GM19452 (cell line): ENCODE measurements around the gene PMPCB.
"Not testable (repeated sequence)": the region's sequence is repeated elsewhere in the genome, so short reads cannot be mapped to it uniquely, and the experiment has no call there.

ENCODE experiments used
- ATAC-seq: cut with Tn5 transposase; IDR thresholded peaks from one replicate; pipeline ENCODE4 v1.9.1; 2021; ENCODE audit not compliant: unreplicated experiment

Gene PMPCB, protein sequence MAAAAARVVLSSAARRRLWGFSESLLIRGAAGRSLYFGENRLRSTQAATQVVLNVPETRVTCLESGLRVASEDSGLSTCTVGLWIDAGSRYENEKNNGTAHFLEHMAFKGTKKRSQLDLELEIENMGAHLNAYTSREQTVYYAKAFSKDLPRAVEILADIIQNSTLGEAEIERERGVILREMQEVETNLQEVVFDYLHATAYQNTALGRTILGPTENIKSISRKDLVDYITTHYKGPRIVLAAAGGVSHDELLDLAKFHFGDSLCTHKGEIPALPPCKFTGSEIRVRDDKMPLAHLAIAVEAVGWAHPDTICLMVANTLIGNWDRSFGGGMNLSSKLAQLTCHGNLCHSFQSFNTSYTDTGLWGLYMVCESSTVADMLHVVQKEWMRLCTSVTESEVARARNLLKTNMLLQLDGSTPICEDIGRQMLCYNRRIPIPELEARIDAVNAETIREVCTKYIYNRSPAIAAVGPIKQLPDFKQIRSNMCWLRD

DNA sequence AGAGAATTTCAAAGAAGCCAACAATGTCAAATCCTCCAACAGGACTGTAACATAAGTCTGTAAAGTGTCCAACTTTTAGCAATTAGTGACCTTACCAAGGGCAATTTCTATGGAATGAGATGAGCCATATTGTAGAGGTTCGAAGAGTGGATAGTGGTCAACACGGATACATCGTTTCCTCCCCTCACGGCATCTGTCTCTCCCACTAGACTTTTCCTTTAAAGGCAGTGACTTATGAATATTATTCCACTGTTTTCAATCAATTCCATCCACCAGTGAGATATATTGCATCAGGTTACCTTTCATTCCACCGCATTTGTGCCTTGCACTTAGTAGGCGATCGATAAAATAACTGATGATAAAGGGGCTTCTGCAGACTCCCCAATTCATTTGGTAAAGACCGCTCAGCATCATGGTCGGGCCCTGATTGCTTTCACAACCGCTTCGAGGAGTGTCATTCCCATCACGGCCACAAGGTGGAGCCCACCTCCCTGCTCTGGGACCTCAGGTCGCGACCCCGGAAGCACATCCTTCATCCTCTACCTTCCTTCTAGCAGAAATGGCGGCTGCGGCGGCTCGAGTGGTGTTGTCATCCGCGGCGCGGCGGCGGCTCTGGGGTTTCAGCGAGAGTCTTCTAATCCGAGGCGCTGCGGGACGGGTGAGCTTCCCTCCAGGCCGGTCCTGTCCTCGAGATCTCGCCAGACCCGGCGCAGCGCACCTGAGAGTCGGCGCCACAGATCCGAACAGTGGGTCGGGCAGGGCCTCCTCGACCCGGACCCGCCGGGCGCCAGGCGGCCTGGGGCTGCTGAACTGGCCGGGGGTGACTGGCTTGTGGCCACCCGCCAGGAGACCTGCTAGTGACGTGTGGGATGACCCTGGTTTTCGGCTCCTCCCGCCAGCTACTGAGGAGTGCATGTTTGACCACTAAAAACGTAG is at the start of gene PMPCB:
Gene PMPCB, plus strand, starts transcription at position 535 of the 936 bp plus-strand sequence. Its CDS starts 25 bp downstream, at position 560.
- ATAC-seq, result peak; percentile 96

DNA sequence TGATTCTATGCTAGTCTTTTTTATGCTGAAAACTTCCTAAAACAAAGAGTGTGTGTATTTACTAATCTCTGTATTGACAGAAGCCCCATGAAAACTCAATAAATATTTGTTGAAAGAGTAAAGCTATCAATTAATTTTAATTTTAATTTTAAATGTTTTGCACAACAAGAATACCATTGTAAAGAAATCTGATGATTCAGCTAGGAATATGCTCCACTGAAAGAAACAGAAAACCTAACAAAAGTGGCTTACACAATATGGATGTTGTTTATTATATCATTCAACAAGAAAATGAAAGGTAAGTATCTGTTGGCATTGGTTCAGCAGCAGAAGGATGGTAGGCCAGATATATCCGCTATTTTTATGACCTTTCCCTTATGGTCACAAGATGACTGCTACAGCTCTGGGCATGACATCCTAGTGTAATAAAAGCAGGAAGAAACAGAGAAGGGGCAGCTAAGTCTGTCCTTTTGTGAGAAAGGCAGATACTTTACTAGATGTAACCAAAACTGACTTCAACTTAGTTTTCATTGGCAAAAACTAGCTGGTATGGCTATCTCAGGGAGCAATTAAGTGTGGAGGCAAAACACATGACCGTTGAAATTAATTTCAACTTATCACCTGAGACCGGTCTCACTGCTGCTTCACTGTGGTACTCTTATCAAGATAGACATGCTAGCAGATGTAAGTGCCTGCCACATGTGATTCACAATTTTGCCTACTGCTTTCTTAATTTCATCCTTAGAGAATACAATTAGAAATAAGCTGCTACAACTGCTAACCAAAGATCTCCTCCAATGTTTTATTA is 43.3 kb upstream of the PMPCB start:
- not testable (repeated sequence) for ATAC-seq

DNA sequence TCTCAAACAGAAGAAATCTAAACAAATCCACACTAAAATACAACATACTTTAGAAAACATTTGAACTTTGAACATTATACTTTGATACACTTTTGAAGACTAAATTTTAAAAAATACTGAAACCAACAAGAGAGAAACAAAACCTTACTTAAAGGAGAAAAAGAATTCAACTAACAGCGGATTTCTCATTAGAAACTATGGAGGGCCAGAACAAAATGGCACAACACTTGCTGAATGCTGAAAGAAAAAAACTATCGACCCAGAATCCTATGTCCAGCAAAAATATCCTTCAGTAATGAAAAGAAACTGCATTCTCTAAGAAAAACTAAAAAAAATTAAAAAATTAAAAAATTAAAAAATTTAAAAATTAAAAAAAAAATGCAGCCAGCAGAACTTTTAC is 33.2 kb upstream of the PMPCB start:
- not testable (repeated sequence) for ATAC-seq

DNA sequence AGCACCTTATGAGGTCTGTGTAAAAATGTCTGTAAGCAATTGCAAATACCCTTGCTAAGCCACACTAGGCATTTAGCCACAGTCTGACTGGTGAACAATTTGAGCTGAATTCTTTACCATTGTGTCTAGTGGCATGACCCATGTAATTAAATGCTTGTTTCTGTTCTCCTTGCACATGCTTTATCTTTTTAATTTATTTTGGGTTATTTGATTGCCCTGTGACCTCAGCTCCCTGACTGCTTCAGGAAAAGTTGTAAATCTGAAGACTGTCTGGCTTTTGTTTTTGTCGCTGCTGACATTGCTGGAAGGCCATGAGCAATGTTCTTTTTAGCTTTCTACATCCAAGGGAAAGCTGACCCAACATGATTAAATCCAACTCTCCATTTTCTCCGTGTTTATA is 31.0 kb upstream of the PMPCB start:
- ATAC-seq, result not testable (repeated sequence)

DNA sequence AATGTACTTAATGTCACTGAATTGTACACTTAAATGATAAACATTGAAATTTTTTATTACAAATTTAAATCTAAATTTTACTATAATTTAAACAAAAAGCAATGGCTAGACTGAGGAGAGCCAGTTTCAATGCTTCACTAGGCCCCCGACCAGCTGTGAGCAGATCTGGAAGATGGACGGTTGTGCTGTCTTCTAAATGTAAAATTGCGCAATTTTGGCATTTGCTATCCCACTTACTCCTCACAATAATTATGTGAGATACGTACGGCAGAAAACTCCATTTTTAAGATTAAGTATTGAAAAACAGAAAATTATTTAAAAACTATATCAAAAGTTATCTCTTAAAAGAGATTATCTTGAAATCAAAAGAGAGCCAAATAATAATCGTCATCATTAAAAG is 23.9 kb upstream of the PMPCB start:
- not testable (repeated sequence) for ATAC-seq

DNA sequence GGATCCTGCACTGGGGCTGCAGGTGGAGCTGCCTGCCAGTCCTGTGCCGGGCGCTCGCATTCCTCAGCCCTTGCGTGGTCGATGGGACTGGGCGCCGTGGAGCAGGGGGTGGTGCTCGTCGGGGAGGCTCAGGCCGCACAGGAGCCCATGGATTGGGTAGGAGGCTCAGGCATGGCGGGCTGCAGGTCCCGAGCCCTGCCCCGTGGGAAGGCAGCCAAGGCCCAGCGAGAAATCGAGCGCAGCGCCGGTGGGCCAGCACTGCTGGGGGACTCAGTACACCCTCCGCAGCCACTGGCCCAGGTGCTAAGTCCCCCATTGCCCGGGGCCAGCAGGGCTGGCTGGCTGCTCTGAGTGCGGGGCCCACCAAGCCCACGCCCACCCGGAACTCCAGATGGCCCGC is 22.4 kb upstream of the PMPCB start:
- ATAC-seq, result not testable (repeated sequence)

DNA sequence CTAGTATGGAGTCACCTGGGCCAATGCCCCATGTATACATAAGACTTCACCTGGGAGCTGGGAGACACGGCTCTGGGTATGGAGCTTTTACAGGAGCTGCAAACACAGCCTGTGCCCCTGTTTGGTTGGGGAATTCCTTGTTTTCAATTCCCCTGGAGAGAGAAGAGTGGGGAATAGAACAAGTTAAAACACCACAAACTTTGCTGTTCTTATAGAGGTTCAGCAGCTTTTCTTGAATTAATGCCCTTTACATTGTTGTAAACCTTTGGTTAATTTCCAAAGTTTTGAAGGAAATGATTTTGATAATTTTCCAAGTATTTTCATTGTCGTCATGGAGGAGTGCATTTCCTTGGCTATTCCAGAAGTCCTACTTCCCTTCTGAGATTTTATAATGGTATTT is 19.0 kb upstream of the PMPCB start:
- not testable (repeated sequence) for ATAC-seq

DNA sequence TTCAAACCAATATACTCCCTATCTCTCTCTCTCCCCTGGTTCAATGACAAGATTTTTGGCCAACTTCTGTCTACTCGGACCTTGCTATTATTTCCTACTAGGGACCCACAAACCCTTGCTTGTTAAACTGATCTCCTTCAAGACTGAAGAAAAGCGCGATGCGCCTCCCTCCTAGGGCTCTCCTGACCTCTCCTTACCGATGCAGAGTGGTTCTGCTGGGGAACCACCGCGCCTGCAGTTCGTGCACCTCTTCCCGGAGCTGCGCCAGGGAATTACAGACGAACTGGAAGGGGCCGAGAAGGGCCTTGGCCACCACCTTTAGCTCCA is 17.6 kb upstream of the PMPCB start:
- peak; percentile 46 for ATAC-seq

DNA sequence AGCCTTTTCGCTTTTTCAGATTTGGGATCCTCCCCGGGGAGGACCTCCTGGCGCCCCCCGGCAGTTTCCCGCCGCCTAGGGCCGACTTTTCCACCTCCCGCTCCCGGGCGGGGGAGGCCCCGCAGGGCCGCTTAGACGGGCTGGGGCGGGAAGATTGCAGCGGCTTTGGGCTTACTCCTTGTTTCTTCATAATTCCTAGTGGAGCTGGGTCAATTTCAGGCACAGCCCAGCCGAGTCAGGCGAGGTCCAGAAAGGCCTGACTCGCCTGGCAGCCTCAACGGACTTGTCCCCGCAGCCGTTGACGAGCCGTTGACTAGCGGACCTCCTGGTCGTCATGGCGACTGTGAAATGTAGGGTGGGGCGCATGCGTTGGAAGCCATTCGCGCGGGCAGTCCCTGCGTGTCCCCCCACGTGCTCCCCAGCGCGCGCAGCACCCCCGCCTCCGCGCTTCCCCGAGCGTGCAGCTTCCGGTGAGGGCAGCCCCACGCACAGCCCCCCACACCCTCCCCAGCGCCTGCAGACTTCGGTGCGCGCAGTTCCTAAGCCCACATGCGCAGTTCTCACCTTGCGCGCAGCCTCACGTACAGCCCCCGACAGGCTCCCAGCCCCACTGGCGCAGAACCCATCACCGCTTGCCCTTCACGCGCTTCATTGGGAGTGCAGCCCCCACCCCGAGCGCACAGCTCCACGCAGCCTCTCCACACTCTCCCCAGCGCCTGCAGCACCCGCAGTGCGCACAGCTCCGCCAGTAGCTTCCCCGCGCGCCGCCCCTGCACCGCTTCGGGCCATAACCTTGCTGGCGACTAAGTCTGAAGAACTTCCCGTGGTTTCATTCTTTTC is 17.1 kb upstream of the PMPCB start:
- peak; percentile 93 for ATAC-seq

DNA sequence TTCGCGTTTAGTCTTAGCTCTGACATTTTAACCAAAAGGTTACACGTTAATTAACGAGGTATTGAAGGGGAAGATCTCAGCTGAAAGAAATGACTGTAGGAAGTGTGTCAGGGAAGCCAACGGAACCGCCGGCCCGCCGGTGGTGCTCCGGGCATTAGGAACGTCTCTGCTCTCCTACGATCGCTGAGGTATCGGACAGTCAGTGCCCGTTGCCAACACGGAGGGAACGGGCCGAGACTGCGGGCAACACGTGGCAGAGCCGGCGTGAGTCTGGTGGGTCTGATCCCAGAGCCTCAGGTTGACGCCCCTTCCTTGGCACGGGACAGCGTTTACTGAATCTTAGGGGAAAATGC is 16.5 kb upstream of the PMPCB start:
- peak; percentile 10 for ATAC-seq

DNA sequence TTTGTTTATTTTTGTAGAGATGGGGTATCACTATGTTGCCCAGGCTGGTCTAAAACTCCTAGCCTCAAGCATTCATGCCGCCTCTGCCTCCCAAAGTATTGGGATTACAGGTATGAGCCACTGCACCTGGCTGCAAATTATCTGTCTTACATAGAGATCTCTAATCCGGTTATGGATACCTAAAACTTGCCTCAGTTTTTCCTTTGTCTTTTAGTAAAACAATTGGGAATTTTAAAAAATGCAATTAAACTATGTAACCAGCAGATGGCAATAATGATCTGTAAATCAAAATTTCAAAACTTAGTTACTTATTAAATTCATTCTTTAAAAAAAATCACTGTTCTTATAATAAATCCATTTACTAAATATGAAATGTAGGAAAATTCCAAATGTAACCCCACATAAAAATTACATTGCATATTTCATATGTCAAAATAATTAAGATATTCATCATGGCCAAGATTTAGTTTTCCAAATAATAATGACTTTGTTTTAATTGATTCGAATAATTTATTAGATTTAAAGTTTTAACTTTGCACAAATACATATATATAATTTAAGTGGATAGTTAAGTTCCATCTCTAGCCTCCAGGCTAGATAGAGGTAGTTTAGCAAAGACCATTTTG is 14.3 kb upstream of the PMPCB start:
- not testable (repeated sequence) for ATAC-seq

DNA sequence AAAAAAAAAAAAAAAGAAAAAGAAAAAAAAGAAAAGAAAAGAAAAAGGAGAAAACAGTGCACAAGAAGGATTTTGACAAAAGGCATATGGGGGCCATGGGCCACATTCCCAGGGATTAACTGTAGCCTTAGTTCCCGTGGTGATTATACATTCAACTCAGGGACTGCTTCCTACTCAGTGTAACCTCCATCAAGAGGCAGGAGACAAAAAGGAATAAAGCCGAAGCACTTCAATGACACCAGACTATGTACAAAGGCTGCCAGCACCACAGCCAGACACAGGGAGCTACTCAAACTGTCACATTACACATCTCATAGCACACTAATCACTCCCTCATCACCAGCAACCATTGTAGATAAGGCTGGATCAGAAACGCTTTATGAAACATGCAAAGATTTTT is 5.1 kb upstream of the PMPCB start:
- ATAC-seq, result no peak

DNA sequence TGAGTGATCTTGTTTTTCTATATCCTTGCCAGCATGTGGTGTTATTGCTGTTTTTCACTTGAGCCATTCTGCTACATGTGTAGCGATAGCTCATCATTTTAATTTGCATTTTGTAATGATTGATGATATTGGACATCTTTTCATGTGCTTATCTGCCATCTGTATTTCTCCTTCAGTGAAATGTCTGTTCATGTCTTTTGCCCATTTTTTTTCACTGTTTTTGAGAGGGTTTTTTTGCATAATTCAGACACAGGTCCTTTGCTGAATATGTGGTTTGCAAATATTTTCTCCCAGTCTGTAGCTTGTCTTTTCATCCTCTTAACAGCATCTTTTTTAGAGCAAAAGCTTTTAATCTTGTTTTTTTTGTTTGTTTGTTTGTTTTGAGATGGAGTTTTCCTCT is 3.7 kb upstream of the PMPCB start:
- ATAC-seq, result no peak

DNA sequence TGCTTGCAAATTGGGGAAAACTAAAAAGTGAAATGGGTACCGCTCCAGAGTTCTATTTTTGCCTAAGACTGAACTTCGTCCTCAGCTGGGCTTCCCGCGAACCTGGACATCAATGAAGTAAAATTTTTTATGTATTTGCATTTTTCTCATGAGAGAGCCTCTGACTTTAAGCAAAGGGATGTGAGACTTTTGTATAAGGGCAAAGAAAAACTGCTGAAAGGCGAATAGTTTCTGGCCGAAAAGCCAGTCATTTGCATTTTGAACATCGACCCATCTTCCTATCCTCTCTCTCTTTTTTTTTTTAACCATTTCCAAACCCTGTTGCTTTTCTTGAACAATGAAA is 573 bp downstream of the PMPCB start:
- ATAC-seq, result peak; percentile 3

DNA sequence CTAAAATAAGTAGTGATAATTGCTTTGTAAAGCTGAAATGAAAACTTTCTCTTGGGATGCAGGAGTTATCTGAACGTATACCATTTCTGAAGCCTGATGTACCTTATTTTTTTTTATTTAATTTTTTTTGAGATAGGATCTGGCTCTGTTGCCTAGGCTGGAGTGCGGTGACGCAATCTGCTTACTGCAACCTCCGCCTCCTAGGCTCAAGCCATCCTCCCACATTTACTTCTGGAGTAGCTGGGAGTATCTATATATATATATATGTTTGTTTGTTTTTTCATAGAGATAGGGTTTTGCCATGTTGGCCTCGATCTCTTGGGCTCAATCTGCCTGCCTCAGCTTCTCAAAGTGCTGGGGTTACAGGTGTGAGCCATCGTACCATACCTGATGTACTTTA is 2.4 kb downstream of the PMPCB start:
- no peak for ATAC-seq

DNA sequence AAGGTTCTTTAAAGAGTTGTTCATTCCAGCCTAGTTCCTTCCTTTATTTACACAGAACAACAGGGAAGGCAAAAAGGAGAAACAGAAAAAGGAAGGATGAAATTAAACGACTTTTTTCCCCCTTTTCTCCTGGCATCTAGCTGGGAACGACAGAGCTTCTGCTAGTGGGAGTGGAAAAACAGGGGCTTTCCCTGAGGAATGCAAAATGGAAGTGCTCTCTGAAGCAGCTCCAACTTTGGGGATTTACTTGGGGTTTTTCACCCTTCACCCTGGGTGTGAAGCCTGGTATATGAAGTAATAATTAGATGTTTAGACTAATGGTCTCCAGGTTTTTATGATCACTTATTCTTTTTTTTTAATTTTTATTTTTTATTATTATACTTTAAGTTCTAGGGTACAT is 4.2 kb downstream of the PMPCB start:
- no peak for ATAC-seq

DNA sequence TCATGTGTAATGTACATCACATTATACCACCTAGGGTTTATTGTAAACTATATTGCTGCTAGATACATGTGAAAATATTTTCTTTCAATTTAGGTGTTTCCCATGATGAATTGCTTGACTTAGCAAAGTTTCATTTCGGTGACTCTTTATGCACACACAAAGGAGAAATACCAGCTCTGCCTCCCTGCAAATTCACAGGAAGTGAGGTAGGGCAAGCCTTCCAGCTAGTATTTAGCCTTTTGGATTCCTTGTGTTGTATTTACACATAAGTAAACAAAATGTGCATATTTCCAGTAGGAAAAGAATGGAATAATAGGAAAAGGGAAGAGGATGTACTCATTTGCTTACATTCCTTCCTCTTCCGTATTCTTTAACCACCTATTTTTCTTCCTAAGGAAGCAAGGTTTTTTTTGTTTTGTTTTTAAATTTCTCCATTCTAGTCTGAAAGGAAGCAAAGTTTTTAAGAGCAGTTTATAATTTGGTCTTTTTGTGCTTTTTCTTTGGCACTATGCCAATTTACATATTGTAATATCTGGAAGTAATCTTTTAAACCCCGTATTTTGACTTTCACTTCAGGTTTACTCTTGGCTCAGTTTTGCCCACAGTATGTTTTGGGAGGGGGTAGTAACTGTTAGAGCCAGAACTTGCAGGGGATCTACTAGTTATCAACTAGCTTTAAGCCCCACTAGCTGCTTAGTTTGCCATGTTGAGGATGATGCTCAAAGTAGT is 10.4 kb downstream of the PMPCB start:
- no peak for ATAC-seq

DNA sequence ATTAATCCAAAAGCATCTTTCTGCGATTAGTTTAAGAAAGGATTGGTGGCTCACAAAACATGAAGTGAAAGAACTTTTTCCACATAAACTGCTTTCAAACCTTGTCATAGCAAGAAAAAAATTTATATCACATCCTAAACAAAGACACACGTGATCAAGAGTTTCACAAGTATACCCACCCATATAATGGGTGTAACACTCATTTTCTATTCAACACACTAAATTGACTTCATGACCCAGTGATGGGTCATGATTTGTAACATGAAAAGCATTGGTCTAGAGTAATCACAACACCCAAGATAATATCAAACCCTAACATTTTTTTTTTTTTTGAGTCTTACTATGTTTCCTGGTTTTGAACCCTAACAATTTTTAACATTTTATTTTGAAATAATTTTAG is 17.6 kb downstream of the PMPCB start:
- no peak for ATAC-seq

DNA sequence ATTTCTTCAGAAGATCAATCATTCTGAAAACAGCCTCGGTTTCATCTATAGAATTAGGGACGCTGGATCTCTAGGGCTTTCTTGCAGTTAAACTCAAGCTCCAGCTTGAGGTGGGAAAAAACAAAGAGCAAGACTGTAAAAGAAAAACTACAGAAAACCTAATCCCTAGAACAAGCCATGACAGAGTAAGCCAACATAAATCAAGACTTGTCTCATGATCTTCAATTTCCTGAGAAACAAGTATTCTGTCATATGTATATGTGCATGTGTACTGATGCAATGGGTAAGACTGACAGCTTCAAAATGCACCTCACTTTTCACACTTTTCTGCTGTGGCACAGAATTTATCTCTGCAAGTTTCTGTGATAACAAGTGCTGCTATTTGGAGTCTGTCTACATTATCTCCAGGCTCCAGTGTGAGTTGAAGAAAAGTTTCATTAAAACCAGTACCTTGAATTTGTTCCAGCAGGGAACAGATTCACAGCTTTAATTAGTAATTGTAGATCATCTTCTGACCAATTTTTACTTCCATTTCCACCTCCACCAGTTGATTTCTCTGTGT is 19.2 kb downstream of the PMPCB start:
- ATAC-seq, result no peak
